Measurements from ENCODE around the gene NARF.

The NARF gene

GRCh38 chr17:82446649-82447048 is 11.9 kb upstream of the NARF start:
- Histone ChIP-seq H4K8ac (ENCODE audit: low read depth, low read length) (no peak overlapping the region), H2AFZ (ENCODE audit: insufficient read depth, low read length, poor library complexity) (no peak overlapping the region), H3K4me1 (ENCODE audit: control insufficient read depth in 1 of 2, insufficient read depth in 2 of 2, low read length in 2 of 2) (peaks cover 8 to 14% of the 10 kb centered on the region in 2 experiments), H2BK12ac (ENCODE audit: low read length) (no peak overlapping the region), H3K79me1 (ENCODE audit: low read length) (peaks cover 5% of the 10 kb centered on the region), H2AK5ac (ENCODE audit: low read length) (no peak overlapping the region), H4K12ac (ENCODE audit: low read depth, low read length) (no peak overlapping the region), H3K27ac (ENCODE audit: low read depth, low read length) (no peak overlapping the region), H3K4ac (ENCODE audit: low read depth, low read length) (no peak overlapping the region), H3K79me2 (ENCODE audit: control insufficient read depth, insufficient read depth, low read length, poor library complexity) (peaks cover 4% of the 10 kb centered on the region), H3K14ac (ENCODE audit: low read length) (no peak overlapping the region), H3K27me3 (ENCODE audit: insufficient read depth, low read length) (no peaks in the 10 kb centered on the region), H3K36me3 (ENCODE audit: control insufficient read depth in 1 of 2, insufficient read depth in 2 of 2, low read length in 2 of 2) (peaks cover 44 to 49% of the 10 kb centered on the region in 2 experiments), H2BK5ac (ENCODE audit: low read depth, low read length, poor library complexity) (no peak overlapping the region), H3K9me3 (ENCODE audit: insufficient read depth, low read depth, low read length) (no peaks in the 10 kb centered on the region), H3K18ac (ENCODE audit: low read length) (no peak overlapping the region), H3K4me3 (ENCODE audit: low read depth, low read length) (no peak overlapping the region), H3K23ac (ENCODE audit: low read length) (no peak overlapping the region), H3K9ac (ENCODE audit: low read length) (no peak overlapping the region), H2BK120ac (ENCODE audit: insufficient read depth, low read length, poor library complexity) (no peak overlapping the region), H3K4me2 (ENCODE audit: low read length) (no peak overlapping the region), H4K91ac (ENCODE audit: low read depth, low read length) (no peak overlapping the region)
- no peak for DNase-seq
- no CpG with 5 or more reads among the region's 12 CpGs for WGBS (ENCODE audit: extremely low coverage, insufficient coverage, insufficient read length)

DNA sequence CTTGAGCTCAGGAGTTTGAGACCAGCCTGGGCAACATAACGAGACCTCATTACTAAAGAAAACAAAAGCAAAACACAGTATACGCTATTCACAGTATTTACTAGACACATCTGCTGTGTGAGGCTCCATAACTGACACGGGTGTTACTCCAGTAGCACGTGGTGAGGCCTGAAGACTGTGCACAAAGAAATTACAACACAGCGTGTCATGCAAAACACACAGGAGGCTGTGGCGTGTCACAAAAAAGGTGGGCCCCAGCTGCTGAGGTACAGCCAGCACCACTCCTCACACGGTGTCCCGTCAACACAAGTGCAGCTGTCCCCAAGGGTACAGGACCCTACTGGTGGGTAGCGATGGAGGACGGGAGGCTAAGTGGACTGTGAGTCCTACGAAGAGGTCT is 10.7 kb upstream of the NARF start:
- H3K27me3 ChIP-seq (ENCODE audit: insufficient read depth, low read length), result no peaks in the 10 kb centered on the region
- H3K4me1 ChIP-seq (ENCODE audit: control insufficient read depth in 1 of 2, insufficient read depth in 2 of 2, low read length in 2 of 2), result peaks cover 8 to 14% of the 10 kb centered on the region in 2 experiments
- no peaks in the 10 kb centered on the region for H3K9me3 ChIP-seq (ENCODE audit: insufficient read depth, low read depth, low read length)
- DNase-seq, result no peak
- H3K4me2 ChIP-seq (ENCODE audit: low read length), result no peak overlapping the region
- no peak overlapping the region for H3K4me3 ChIP-seq (ENCODE audit: low read depth, low read length)
- no peak overlapping the region for H2BK12ac ChIP-seq (ENCODE audit: low read length)
- no peak overlapping the region for H2BK5ac ChIP-seq (ENCODE audit: low read depth, low read length, poor library complexity)
- no peak overlapping the region for H3K14ac ChIP-seq (ENCODE audit: low read length)
- H4K8ac ChIP-seq (ENCODE audit: low read depth, low read length), result no peak overlapping the region
- peaks cover 4% of the 10 kb centered on the region for H3K79me2 ChIP-seq (ENCODE audit: control insufficient read depth, insufficient read depth, low read length, poor library complexity)
- no peak overlapping the region for H2BK120ac ChIP-seq (ENCODE audit: insufficient read depth, low read length, poor library complexity)
- H4K12ac ChIP-seq (ENCODE audit: low read depth, low read length), result no peak overlapping the region
- no peak overlapping the region for H3K18ac ChIP-seq (ENCODE audit: low read length)
- H3K79me1 ChIP-seq (ENCODE audit: low read length), result peaks cover 5% of the 10 kb centered on the region
- peaks cover 36 to 38% of the 10 kb centered on the region in 2 experiments for H3K36me3 ChIP-seq (ENCODE audit: control insufficient read depth in 1 of 2, insufficient read depth in 2 of 2, low read length in 2 of 2)
- no CpG with 5 or more reads among the region's 11 CpGs for WGBS (ENCODE audit: extremely low coverage, insufficient coverage, insufficient read length)
- H2AK5ac ChIP-seq (ENCODE audit: low read length), result no peak overlapping the region
- no peak overlapping the region for H3K9ac ChIP-seq (ENCODE audit: low read length)
- no peak overlapping the region for H2AFZ ChIP-seq (ENCODE audit: insufficient read depth, low read length, poor library complexity)
- H4K91ac ChIP-seq (ENCODE audit: low read depth, low read length), result no peak overlapping the region
- H3K4ac ChIP-seq (ENCODE audit: low read depth, low read length), result no peak overlapping the region
- H3K27ac ChIP-seq (ENCODE audit: low read depth, low read length), result no peak overlapping the region
- H3K23ac ChIP-seq (ENCODE audit: low read length), result no peak overlapping the region

GRCh38 chr17:82449131-82449882 is 9.2 kb upstream of the NARF start:
- H3K4me1 ChIP-seq (ENCODE audit: control insufficient read depth in 1 of 2, insufficient read depth in 2 of 2, low read length in 2 of 2), result peaks cover 8 to 14% of the 10 kb centered on the region in 2 experiments
- H2AFZ ChIP-seq (ENCODE audit: insufficient read depth, low read length, poor library complexity), result no peak overlapping the region
- H2BK120ac ChIP-seq (ENCODE audit: insufficient read depth, low read length, poor library complexity), result no peak overlapping the region
- peak overlapping the region; percentile 43 for H2AK5ac ChIP-seq (ENCODE audit: low read length)
- peak overlapping the region; percentile 56 for H4K12ac ChIP-seq (ENCODE audit: low read depth, low read length)
- no peaks in the 10 kb centered on the region for H3K9me3 ChIP-seq (ENCODE audit: insufficient read depth, low read depth, low read length)
- H3K4me3 ChIP-seq (ENCODE audit: low read depth, low read length), result no peak overlapping the region
- peaks cover 21 to 25% of the 10 kb centered on the region in 2 experiments for H3K36me3 ChIP-seq (ENCODE audit: control insufficient read depth in 1 of 2, insufficient read depth in 2 of 2, low read length in 2 of 2)
- H3K18ac ChIP-seq (ENCODE audit: low read length), result peak overlapping the region; percentile 64
- no CpG with 5 or more reads among the region's 30 CpGs for WGBS (ENCODE audit: extremely low coverage, insufficient coverage, insufficient read length)
- H3K23ac ChIP-seq (ENCODE audit: low read length), result no peak overlapping the region
- no peak overlapping the region for H3K27ac ChIP-seq (ENCODE audit: low read depth, low read length)
- H2BK5ac ChIP-seq (ENCODE audit: low read depth, low read length, poor library complexity), result no peak overlapping the region
- H3K79me2 ChIP-seq (ENCODE audit: control insufficient read depth, insufficient read depth, low read length, poor library complexity), result peaks cover 4% of the 10 kb centered on the region
- DNase-seq, result no peak
- peak overlapping the region; percentile 95 for H3K4me2 ChIP-seq (ENCODE audit: low read length)
- H3K27me3 ChIP-seq (ENCODE audit: insufficient read depth, low read length), result no peaks in the 10 kb centered on the region
- H3K79me1 ChIP-seq (ENCODE audit: low read length), result peaks cover 5% of the 10 kb centered on the region
- peak overlapping the region; percentile 31 for H3K14ac ChIP-seq (ENCODE audit: low read length)
- H3K4ac ChIP-seq (ENCODE audit: low read depth, low read length), result peak overlapping the region; percentile 15
- H4K8ac ChIP-seq (ENCODE audit: low read depth, low read length), result peak overlapping the region; percentile 39
- no peak overlapping the region for H2BK12ac ChIP-seq (ENCODE audit: low read length)
- no peak overlapping the region for H4K91ac ChIP-seq (ENCODE audit: low read depth, low read length)
- H3K9ac ChIP-seq (ENCODE audit: low read length), result no peak overlapping the region

DNA sequence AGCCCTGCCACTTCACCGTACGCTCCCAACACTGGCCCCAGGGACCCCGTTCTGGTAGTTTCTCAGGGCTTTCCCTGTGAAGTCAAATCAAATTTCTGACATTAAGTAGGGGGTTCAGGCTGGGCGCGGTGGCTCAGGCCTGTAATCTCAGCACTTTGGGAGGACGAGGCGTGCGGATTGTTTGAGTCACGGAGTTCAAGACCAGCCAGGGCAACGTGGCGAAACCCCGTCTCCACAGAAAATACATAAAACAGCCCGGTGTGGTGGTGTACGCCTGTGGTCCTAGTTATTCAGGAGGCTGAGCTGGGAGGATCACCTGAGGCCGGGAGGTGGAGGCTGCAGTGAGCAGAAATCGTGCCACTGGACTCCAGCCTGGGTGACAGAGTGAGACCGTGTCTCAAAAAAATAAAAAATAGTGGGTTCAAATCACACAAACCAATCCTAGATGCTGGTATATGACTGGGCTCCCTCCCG is 8.6 kb upstream of the NARF start:
- no peaks in the 10 kb centered on the region for H3K27me3 ChIP-seq (ENCODE audit: insufficient read depth, low read length)
- H3K79me1 ChIP-seq (ENCODE audit: low read length), result peaks cover 5% of the 10 kb centered on the region
- H2AFZ ChIP-seq (ENCODE audit: insufficient read depth, low read length, poor library complexity), result peak overlapping the region; percentile 95
- H3K9me3 ChIP-seq (ENCODE audit: insufficient read depth, low read depth, low read length), result no peaks in the 10 kb centered on the region
- H3K4me3 ChIP-seq (ENCODE audit: low read depth, low read length), result peak overlapping the region; percentile 89
- H4K91ac ChIP-seq (ENCODE audit: low read depth, low read length), result peak overlapping the region; percentile 84
- no peak overlapping the region for H2BK5ac ChIP-seq (ENCODE audit: low read depth, low read length, poor library complexity)
- H2AK5ac ChIP-seq (ENCODE audit: low read length), result peak overlapping the region; percentile 60
- peak in 1 of 2 donors; percentile 13 for DNase-seq
- H4K8ac ChIP-seq (ENCODE audit: low read depth, low read length), result peak overlapping the region; percentile 39
- peak overlapping the region; percentile 89 for H3K9ac ChIP-seq (ENCODE audit: low read length)
- H3K4me2 ChIP-seq (ENCODE audit: low read length), result peak overlapping the region; percentile 95
- no CpG with 5 or more reads among the region's 18 CpGs for WGBS (ENCODE audit: extremely low coverage, insufficient coverage, insufficient read length)
- H3K27ac ChIP-seq (ENCODE audit: low read depth, low read length), result no peak overlapping the region
- peak overlapping the region; percentile 95 for H4K12ac ChIP-seq (ENCODE audit: low read depth, low read length)
- H3K18ac ChIP-seq (ENCODE audit: low read length), result peak overlapping the region; percentile 6
- peak overlapping the region; percentile 87 for H3K4ac ChIP-seq (ENCODE audit: low read depth, low read length)
- H3K36me3 ChIP-seq (ENCODE audit: control insufficient read depth in 1 of 2, insufficient read depth in 2 of 2, low read length in 2 of 2), result peaks cover 16 to 19% of the 10 kb centered on the region in 2 experiments
- no peak overlapping the region for H2BK12ac ChIP-seq (ENCODE audit: low read length)
- peaks cover 8 to 14% of the 10 kb centered on the region in 2 experiments for H3K4me1 ChIP-seq (ENCODE audit: control insufficient read depth in 1 of 2, insufficient read depth in 2 of 2, low read length in 2 of 2)
- H3K14ac ChIP-seq (ENCODE audit: low read length), result peak overlapping the region; percentile 97
- no peak overlapping the region for H3K23ac ChIP-seq (ENCODE audit: low read length)
- H3K79me2 ChIP-seq (ENCODE audit: control insufficient read depth, insufficient read depth, low read length, poor library complexity), result peaks cover 4% of the 10 kb centered on the region
- peak overlapping the region; percentile 86 for H2BK120ac ChIP-seq (ENCODE audit: insufficient read depth, low read length, poor library complexity)

Measured in trophoblast cell (in vitro differentiated cells and primary cell).